C4-2B (cell line): ENCODE data around the gene HTR1D.
"Not testable (repeated sequence)": the region's sequence is repeated elsewhere in the genome, so short reads cannot be mapped to it uniquely, and the experiment has no call there.

Experiments
- H3K27ac ChIP-seq: fragments of 450-650 bp; 2 replicates; pipeline ENCODE4 v1.5.1; 2017
- CTCF ChIP-seq: fragments of 450-650 bp; conservative IDR thresholded peaks from 2 replicates; pipeline ENCODE4 v1.5.1; 2017; ENCODE audit warnings: mild to moderate bottlenecking
- ZFX ChIP-seq: fragments of 450-650 bp; IDR thresholded peaks from 2 replicates; pipeline ENCODE4 v1.6.1; 2017

The HTR1D gene

GRCh38 chr1:23224739-23225648 lies 7.7 kb upstream of the HTR1D start:
- TF ChIP-seq CTCF = no peak
- no peak overlapping the region for H3K27ac ChIP-seq

- H3K27ac ChIP-seq = not testable (repeated sequence)
Observed at GRCh38 chr1:23223963-23224362, 6.7 kb upstream of the HTR1D start.

- not testable (repeated sequence) for H3K27ac ChIP-seq
Observed at GRCh38 chr1:23223490-23223951, 6.2 kb upstream of the HTR1D start.

GRCh38 chr1:23222742-23223141 lies 5.4 kb upstream of the HTR1D start:
- H3K27ac ChIP-seq = no peak overlapping the region
- TF ChIP-seq CTCF (no peak), ZFX (no peak)

- TF ChIP-seq ZFX (no peak), CTCF (no peak)
- H3K27ac ChIP-seq = no peak overlapping the region
Observed at GRCh38 chr1:23222331-23222730, 5.0 kb upstream of the HTR1D start.

GRCh38 chr1:23221107-23221506 lies 3.8 kb upstream of the HTR1D start:
- TF ChIP-seq CTCF (no peak), ZFX (no peak)
- H3K27ac ChIP-seq = no peak overlapping the region

GRCh38 chr1:23216771-23217420 lies 406 bp downstream of the HTR1D start:
- TF ChIP-seq CTCF (peak; percentile 70), ZFX (no peak)
- H3K27ac ChIP-seq = no peak overlapping the region

GRCh38 chr1:23215751-23216449 lies 1.4 kb downstream of the HTR1D start:
- TF ChIP-seq CTCF (no peak), ZFX (no peak)
- H3K27ac ChIP-seq = no peak overlapping the region
